ENCODE results near the gene HECTD4.

Gene HECTD4

DNA sequence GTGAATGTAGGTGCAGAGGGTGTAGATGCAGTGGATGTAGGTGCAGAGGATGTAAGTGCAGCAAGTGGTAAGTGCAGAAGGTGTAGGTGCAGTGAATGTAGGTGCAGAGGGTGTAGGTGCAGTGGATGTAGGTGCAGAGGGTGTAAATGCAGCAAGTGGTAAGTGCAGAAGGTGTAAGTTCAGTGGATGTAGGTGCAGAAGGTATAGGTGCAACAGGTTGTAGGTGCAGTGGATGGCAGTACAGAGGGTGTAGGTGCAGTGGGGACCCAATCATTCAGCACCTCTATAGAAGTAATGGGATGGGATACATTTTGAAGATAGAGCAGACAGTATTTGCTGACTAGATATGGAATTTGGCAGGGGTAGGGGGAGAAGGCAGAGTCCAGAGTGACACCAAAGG, 85.0 kb downstream of the HECTD4 start:
- DNase-seq (ENCODE audit: low read depth in 2 of 2) = no peak
- H3K4me3 ChIP-seq (replicated peaks in 1 of 2; ENCODE audit: low read depth in 2 of 2, low read length in 2 of 2) = no peak overlapping the region
- TF ChIP-seq CTCF (IDR thresholded peaks at IDR 0.05; ENCODE audit: low read depth, low read length) = no peak

DNA sequence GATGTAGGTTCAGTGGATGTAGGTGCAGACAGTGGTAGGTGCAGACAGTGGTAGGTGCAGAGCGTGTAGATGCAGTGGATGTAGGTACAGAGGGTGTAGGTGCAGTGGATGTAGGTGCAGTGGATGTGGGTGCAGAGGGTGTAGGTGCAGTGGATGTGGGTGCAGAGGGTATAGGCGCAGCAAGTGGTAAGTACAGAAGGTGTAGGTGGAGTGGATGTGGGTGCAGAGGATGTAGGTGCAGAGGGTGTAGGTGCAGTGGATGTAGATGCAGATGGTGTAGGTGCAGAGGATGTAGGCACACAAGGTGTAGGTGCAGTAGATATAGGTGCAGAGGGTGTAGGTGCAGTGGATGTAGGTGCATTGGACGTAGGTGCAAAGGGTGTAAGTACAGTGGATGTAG, 86.0 kb downstream of the HECTD4 start:
- TF ChIP-seq CTCF (IDR thresholded peaks at IDR 0.05; ENCODE audit: low read depth, low read length) = no peak
- no peak for DNase-seq (ENCODE audit: low read depth in 2 of 2)
- H3K4me3 ChIP-seq (replicated peaks in 1 of 2; ENCODE audit: low read depth in 2 of 2, low read length in 2 of 2) = no peak overlapping the region

DNA sequence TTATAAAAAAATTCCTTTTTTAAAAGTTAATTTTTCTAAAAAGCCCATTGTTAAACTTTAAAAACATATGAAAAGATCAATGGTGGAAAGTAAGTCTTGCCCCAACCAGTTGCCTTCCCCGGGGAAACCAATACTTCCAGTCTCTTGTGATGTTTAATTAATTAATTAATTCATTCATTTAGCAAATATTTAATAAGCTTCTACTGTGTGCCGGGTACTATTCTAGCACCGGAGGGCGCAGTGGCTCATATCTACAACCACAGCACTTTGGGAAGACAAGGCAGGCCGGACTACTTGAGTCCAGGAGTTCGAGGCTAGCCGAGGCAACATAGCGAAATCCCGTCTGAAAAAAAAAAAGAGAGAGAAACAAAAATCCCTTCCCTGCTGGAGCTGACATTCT, 87.4 kb downstream of the HECTD4 start:
- no peak overlapping the region for H3K4me3 ChIP-seq (replicated peaks in 1 of 2; ENCODE audit: low read depth in 2 of 2, low read length in 2 of 2)
- TF ChIP-seq CTCF (IDR thresholded peaks at IDR 0.05; ENCODE audit: low read depth, low read length) = peak; percentile 23
- DNase-seq (ENCODE audit: low read depth in 2 of 2) = peak; percentile 41 to 42

DNA sequence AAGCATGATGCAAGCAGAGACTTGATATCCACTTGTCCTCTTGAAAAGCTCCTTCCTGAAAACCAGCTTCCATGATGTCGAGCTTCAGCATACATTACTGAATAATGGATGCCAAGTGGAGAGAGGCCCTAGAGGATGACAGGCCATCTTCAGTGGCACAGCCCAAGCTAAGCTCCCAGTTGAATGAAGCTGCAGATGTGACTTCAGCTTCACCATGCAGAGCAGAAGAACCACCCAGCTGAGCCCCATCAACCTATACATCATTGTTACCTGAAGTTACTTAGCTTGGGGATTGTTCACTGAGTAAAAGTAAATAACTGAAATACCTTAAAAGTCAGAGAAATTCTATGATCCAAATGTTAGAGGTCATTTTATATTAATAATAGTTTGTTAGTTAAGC, 93.6 kb downstream of the HECTD4 start:
- DNase-seq (ENCODE audit: low read depth in 2 of 2) = no peak
- no peak for TF ChIP-seq CTCF (IDR thresholded peaks at IDR 0.05; ENCODE audit: low read depth, low read length)

DNA sequence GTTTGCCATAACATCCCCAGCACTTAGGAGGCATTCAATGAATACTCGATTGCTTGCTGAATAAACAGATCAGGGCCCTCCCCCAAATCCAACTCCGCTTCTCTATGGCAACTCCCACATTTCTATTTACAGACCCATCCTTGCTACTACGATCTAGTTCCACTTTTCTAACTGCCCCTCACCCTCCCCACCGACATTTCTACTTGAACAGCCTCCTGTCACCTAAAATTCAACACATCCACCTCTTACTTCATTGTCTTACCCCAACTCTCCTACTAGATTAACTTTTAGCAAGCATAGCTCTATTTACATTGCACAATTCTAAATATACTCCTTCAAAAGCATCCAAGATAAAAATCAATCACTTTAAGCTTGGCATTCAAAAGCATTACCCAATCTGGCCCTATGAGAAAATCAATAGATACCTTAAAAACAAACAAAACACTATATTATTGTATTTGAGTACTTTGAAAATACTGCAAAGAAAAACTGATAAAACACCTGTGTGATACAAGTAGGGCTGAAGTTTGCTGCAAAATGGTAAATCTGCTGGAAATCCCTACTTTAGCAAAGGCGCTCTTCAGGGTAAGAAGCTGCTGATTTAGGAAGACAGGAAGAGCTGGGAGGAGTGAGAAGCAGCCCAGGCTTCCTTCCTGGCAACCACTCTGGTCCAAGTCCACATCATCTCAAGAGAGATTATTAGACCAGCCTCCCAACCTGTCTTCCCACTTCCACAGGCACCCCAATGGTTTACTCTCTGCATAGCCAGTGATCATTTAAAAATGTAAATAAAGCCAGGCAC, 96.4 kb downstream of the HECTD4 start:
- TF ChIP-seq CTCF (IDR thresholded peaks at IDR 0.05; ENCODE audit: low read depth, low read length) = no peak
- no peak overlapping the region for H3K4me3 ChIP-seq (replicated peaks in 1 of 2; ENCODE audit: low read depth in 2 of 2, low read length in 2 of 2)
- DNase-seq (ENCODE audit: low read depth in 2 of 2) = no peak

More for the DNA sequence above, 93.6 kb downstream of the HECTD4 start:
- H3K4me3 ChIP-seq (replicated peaks in 1 of 2; ENCODE audit: low read depth in 2 of 2, low read length in 2 of 2) = no peak overlapping the region

DNA sequence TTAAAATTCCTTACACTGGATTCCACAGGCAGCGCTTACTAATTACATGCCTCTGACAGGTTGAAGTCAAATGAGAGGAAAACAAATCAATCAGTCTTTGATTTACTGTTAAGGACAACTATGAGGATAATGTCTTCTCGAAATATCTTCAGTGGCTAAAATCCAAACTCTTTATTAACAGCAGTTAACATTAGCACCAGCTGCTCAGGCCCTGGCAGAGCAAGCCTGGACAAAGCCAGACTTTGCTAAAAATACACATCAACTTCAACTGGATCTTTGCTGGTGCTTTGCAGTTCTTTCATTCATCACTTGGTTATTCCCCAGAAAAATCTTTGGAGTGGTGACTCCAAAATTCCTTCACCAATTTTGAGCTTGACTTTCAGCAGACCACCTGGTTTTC, 98.7 kb downstream of the HECTD4 start:
- H3K4me3 ChIP-seq (replicated peaks in 1 of 2; ENCODE audit: low read depth in 2 of 2, low read length in 2 of 2) = no peak overlapping the region
- DNase-seq (ENCODE audit: low read depth in 2 of 2) = no peak
- TF ChIP-seq CTCF (IDR thresholded peaks at IDR 0.05; ENCODE audit: low read depth, low read length) = no peak

DNA sequence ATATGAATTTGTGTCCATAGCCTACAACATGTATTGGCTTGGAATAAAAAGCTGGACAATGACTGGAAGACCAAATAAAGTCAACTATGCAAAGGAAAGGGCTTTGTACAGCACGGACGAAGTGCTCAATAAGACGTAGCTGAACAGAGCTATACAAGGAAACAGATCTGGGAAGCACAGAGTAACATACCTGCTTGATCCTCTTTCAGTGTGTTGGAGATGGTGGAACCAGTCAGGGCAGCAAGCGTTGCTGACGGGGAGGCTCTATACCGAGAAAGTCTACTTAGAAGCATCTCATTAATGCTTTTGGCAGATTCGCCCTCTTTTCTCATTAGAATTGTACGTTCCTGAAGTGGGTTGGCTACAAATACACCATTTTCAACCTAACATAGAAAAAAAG, 99.3 kb downstream of the HECTD4 start:
- TF ChIP-seq CTCF (IDR thresholded peaks at IDR 0.05; ENCODE audit: low read depth, low read length) = no peak
- DNase-seq (ENCODE audit: low read depth in 2 of 2) = no peak
- H3K4me3 ChIP-seq (replicated peaks in 1 of 2; ENCODE audit: low read depth in 2 of 2, low read length in 2 of 2) = no peak overlapping the region
